Measurements from ENCODE around the gene MDN1. TPM values are rescaled to one million over a fixed set of nuclear protein-coding genes. Genes with fewer than 3 reads are reported as not detected.

The MDN1 gene
- polyA plus RNA-seq, 1 of the 3 experiments (the other 2 are of a cell fraction): 8.5 TPM

DNA sequence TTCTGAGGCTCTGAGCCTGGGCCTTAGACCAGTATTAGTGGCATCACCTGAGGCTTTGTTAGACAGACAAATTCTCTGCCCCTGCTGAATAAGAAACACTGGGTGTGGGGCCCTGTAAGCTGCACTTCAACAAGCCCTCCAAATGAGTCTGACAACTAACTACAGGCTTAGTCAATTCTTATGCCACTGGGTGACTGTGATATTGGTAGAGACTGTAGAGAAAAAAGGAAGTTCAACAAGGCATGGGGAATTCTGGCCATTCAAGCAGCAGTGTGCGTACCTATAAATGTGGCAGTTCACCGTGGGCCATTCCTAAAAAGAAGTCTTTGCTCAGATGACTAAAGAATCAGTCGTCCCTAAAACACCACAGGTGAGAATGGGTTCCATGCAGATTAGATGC lies 82.7 kb downstream of the MDN1 start (continued):
- TF ChIP-seq EP300 (IDR thresholded peaks at IDR 0.05; ENCODE audit: borderline replicate concordance in 1 of 2, low read depth in 1 of 2, low read length in 1 of 2) (no peak), YY1 (IDR thresholded peaks at IDR 0.05; ENCODE audit: low read depth) (no peak), RXRA (IDR thresholded peaks at IDR 0.05; ENCODE audit: borderline replicate concordance, low read depth) (no peak)

DNA sequence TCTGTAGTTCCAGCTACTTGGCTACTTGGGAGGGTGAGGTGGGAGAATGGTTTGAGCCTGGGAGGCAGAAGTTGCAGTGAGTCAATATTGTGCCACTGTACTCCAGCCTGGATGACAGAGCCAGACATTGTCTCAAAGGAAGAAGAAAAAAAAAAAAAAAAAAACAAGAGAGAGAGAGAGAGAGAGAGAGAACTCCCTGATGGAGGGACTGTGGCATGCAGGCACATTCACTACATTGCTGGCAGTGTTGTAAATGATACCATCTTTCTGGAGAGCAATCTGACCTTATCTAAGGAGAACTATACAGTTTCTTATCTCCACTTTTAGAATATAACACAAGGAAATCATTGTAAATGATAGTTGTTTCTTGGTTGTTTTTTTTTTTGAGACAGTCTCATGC lies 85.1 kb downstream of the MDN1 start:
- Histone ChIP-seq H3K9me3 (no peaks in the 10 kb centered on the region), H3K36me3 (replicated peaks in 1 of 2; ENCODE audit: control insufficient read depth in 1 of 2, insufficient read depth in 2 of 2, low read length in 1 of 2) (peaks cover 45 to 50% of the 10 kb centered on the region in 2 experiments), H3K4me3 (ENCODE audit: low read depth in 2 of 2, low read length in 1 of 2) (no peak overlapping the region), H3K4me1 (ENCODE audit: control insufficient read depth in 1 of 2, insufficient read depth in 2 of 2, low read depth in 1 of 2, low read length in 1 of 2) (no peaks in the 10 kb centered on the region), H2AFZ (ENCODE audit: low read depth) (no peak overlapping the region), H3F3A (replicated peaks; ENCODE audit: insufficient read depth) (no peaks in the 10 kb centered on the region), H3K9ac (no peak overlapping the region), H3K4me2 (no peak overlapping the region), H3K79me2 (ENCODE audit: insufficient read depth) (no peaks in the 10 kb centered on the region), H4K20me1 (ENCODE audit: insufficient read depth) (no peaks in the 10 kb centered on the region), H3K27me3 (ENCODE audit: insufficient read depth) (no peaks in the 10 kb centered on the region), H3K9me2 (no peaks in the 10 kb centered on the region; the same call in 1 of the 2 replicates), H3K27ac (ENCODE audit: low read depth in 2 of 2, low read length in 1 of 2) (no peak overlapping the region)
- no peak for TF ChIP-seq RAD21 (IDR thresholded peaks at IDR 0.05; ENCODE audit: low read length)
- TF ChIP-seq SMC3 (IDR thresholded peaks at IDR 0.05; ENCODE audit: low read depth, low read length): no peak
- TF ChIP-seq, protein P1, sequence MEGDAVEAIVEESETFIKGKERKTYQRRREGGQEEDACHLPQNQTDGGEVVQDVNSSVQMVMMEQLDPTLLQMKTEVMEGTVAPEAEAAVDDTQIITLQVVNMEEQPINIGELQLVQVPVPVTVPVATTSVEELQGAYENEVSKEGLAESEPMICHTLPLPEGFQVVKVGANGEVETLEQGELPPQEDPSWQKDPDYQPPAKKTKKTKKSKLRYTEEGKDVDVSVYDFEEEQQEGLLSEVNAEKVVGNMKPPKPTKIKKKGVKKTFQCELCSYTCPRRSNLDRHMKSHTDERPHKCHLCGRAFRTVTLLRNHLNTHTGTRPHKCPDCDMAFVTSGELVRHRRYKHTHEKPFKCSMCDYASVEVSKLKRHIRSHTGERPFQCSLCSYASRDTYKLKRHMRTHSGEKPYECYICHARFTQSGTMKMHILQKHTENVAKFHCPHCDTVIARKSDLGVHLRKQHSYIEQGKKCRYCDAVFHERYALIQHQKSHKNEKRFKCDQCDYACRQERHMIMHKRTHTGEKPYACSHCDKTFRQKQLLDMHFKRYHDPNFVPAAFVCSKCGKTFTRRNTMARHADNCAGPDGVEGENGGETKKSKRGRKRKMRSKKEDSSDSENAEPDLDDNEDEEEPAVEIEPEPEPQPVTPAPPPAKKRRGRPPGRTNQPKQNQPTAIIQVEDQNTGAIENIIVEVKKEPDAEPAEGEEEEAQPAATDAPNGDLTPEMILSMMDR (IDR thresholded peaks at IDR 0.05): no peak
- TF ChIP-seq, protein P2, sequence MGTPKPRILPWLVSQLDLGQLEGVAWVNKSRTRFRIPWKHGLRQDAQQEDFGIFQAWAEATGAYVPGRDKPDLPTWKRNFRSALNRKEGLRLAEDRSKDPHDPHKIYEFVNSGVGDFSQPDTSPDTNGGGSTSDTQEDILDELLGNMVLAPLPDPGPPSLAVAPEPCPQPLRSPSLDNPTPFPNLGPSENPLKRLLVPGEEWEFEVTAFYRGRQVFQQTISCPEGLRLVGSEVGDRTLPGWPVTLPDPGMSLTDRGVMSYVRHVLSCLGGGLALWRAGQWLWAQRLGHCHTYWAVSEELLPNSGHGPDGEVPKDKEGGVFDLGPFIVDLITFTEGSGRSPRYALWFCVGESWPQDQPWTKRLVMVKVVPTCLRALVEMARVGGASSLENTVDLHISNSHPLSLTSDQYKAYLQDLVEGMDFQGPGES (IDR thresholded peaks at IDR 0.05; ENCODE audit: low read depth, low read length): no peak
- TF ChIP-seq FOXJ3 (CRISPR knock-in tag; IDR thresholded peaks at IDR 0.05): no peak
- TF ChIP-seq GATA2 (CRISPR knock-in tag; IDR thresholded peaks at IDR 0.05): no peak
- TF ChIP-seq RXRA (IDR thresholded peaks at IDR 0.05; ENCODE audit: borderline replicate concordance, low read depth): no peak
- TF ChIP-seq NRF1 (IDR thresholded peaks at IDR 0.05; ENCODE audit: low read depth, low read length): no peak
- TF ChIP-seq NFIC (IDR thresholded peaks at IDR 0.05; ENCODE audit: borderline replicate concordance): no peak
- TF ChIP-seq, protein P3, sequence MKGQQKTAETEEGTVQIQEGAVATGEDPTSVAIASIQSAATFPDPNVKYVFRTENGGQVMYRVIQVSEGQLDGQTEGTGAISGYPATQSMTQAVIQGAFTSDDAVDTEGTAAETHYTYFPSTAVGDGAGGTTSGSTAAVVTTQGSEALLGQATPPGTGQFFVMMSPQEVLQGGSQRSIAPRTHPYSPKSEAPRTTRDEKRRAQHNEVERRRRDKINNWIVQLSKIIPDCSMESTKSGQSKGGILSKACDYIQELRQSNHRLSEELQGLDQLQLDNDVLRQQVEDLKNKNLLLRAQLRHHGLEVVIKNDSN (IDR thresholded peaks at IDR 0.05; ENCODE audit: borderline replicate concordance, low read depth): no peak
- TF ChIP-seq, protein P4, sequence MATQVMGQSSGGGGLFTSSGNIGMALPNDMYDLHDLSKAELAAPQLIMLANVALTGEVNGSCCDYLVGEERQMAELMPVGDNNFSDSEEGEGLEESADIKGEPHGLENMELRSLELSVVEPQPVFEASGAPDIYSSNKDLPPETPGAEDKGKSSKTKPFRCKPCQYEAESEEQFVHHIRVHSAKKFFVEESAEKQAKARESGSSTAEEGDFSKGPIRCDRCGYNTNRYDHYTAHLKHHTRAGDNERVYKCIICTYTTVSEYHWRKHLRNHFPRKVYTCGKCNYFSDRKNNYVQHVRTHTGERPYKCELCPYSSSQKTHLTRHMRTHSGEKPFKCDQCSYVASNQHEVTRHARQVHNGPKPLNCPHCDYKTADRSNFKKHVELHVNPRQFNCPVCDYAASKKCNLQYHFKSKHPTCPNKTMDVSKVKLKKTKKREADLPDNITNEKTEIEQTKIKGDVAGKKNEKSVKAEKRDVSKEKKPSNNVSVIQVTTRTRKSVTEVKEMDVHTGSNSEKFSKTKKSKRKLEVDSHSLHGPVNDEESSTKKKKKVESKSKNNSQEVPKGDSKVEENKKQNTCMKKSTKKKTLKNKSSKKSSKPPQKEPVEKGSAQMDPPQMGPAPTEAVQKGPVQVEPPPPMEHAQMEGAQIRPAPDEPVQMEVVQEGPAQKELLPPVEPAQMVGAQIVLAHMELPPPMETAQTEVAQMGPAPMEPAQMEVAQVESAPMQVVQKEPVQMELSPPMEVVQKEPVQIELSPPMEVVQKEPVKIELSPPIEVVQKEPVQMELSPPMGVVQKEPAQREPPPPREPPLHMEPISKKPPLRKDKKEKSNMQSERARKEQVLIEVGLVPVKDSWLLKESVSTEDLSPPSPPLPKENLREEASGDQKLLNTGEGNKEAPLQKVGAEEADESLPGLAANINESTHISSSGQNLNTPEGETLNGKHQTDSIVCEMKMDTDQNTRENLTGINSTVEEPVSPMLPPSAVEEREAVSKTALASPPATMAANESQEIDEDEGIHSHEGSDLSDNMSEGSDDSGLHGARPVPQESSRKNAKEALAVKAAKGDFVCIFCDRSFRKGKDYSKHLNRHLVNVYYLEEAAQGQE (IDR thresholded peaks at IDR 0.05; ENCODE audit: low read depth, low read length): no peak
- TF ChIP-seq FOXM1 (IDR thresholded peaks at IDR 0.05; ENCODE audit: low read depth): no peak
- no peak for TF ChIP-seq SIN3A (IDR thresholded peaks at IDR 0.05; ENCODE audit: borderline replicate concordance, low read depth, low read length)
- no peak for TF ChIP-seq TCF12 (IDR thresholded peaks at IDR 0.05)
- TF ChIP-seq FOSL2 (IDR thresholded peaks at IDR 0.05; ENCODE audit: borderline replicate concordance, low read depth): no peak
- POLR2A ChIA-PET: no interaction called here
- CTCF ChIA-PET: no interaction called here
- DNase-seq: no peak

All from SK-N-SH (cell line).